Umbilical cord (tissue), 2 donors: ENCODE results near the gene NEB. TPM values are rescaled to one million over a fixed set of nuclear protein-coding genes. Genes with fewer than 3 reads are reported as not detected.
A peak's percentile ranks its signal among the peaks of the same experiment; 100 is the strongest.
"Not testable (repeated sequence)": the region's sequence is repeated elsewhere in the genome, so short reads cannot be mapped to it uniquely, and the experiment has no call there.

Source experiments
- DNase-seq: peaks from one replicate; pipeline ENCODE4 v3.0.0-alpha.2; 2015; ENCODE audit warnings: low spot score
- total RNA-seq: library from RNA; depleted of rRNA; stranded (reverse); fragments of >200 nt; gene quantifications from one replicate; pipeline ENCODE4 v1.2.3, GENCODE V29; 2014; ENCODE audit warnings: low replicate concordance; ENCODE audit not compliant: insufficient read depth

Gene NEB
- total RNA-seq, 1 donor from 2014 or later, result 9.6 TPM

GRCh38 chr2:151610310-151610709 is 124.0 kb downstream of the NEB start:
- no peak for DNase-seq

- DNase-seq, result no peak
These were observed 124.6 kb downstream of the NEB start for GRCh38 chr2:151609705-151610104.

DNA sequence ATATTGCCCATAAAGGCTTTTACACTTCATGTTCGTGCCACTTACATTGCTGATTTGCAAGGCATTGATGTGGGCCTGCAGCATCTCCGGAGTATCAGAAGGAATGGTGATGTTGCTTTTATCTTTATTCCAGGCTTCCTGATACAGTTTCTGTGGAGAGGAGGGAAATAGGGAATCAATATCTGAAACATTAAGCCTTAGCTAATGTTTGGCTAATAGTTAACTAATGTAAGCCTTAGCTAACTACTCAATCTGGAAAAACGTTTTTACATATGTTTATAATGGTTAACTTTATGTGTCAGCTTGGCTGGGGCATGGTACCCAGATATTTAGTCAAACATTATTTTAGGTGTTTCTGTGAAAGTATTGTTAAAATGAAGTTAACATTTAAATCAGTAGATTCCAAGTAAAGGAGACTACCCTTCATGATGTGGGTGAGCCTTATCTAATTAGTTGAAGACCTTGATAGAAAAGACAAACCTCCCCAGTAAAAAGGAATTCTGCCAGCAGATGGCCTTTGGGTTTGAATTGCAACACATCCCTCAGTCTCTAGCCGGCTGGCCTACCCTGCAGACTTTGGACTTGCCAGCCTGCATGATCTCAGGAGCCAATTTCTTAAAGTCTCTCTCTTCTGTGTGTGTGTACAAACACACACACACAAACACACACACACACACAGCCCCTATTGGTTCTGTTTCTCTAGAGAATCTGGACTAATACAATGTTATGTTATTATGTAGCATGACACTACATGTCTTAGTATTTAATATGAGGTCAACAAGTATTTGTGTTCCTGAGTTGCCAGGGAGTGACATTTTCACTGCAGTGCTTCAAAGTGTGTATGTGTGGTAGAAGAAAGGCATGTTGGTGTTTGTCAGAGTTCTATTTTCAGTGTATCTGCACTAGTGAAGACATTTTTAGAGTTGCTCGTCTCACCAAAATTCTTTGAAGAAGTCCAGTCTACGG is 126.5 kb downstream of the NEB start:
- not testable (repeated sequence) for DNase-seq

- DNase-seq, result not testable (repeated sequence)
These were observed 130.7 kb downstream of the NEB start for GRCh38 chr2:151603530-151603929.

GRCh38 chr2:151602402-151602801 is 131.9 kb downstream of the NEB start:
- DNase-seq, result not testable (repeated sequence)

DNA sequence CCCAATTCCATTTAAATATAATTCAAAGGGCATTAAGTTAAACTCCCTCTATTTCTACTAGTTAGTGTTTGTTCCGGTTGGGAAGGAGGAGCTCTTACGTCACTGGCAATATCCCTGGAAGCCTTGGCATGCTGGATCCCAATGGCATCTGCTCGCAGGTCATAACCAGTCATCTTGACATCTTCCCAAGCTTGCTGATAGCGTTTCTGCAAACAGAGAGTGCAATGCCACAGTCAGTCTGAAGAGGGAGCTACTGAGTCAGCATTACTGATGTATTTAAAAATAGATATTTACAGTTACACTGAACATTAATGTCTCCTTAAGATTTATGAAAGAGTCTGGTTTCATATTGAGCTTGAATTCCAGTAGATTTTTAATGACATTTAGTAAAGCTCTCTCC is 132.5 kb downstream of the NEB start:
- not testable (repeated sequence) for DNase-seq

GRCh38 chr2:151596903-151597608 is 137.2 kb downstream of the NEB start:
- not testable (repeated sequence) for DNase-seq

- DNase-seq, result not testable (repeated sequence)
These were observed 142.4 kb downstream of the NEB start for GRCh38 chr2:151591908-151592255.

DNA sequence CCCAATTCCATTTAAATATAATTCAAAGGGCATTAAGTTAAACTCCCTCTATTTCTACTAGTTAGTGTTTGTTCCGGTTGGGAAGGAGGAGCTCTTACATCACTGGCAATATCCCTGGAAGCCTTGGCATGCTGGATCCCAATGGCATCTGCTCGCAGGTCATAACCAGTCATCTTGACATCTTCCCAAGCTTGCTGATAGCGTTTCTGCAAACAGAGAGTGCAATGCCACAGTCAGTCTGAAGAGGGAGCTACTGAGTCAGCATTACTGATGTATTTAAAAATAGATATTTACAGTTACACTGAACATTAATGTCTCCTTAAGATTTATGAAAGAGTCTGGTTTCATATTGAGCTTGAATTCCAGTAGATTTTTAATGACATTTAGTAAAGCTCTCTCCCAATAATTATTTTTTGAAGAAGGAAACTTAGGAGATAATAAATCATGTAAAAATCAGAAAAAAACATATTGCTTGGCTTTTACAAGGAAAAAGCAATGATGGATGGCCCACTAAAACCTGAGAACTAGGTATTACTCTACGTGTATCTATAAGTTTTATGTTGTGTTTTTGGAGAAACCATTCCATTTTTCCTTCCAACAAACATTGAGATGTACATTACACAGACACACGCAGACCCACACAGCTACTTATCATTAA is 142.9 kb downstream of the NEB start:
- DNase-seq, result not testable (repeated sequence)

DNA sequence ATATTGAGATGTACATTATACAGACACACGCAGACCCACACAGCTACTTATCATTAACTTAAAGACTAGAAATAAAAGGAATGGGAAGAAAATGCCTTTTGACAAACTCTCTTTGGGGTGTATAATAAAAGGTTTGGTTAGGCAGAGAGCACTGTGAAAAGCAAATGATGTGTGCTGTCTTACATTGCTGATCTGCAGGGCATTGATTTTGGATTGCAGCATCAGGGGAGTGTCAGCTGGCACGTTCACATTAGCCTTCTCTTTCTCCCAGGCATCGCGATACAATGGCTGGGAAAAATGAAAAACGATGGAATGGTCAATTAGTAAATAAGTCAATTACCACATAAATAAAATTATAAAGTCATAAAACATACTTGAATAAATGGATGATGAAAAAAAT is 153.0 kb downstream of the NEB start:
- not testable (repeated sequence) for DNase-seq

- DNase-seq, result not testable (repeated sequence)
These were observed 153.6 kb downstream of the NEB start for GRCh38 chr2:151580697-151581096.

GRCh38 chr2:151577116-151577515 is 157.2 kb downstream of the NEB start:
- no peak for DNase-seq

DNA sequence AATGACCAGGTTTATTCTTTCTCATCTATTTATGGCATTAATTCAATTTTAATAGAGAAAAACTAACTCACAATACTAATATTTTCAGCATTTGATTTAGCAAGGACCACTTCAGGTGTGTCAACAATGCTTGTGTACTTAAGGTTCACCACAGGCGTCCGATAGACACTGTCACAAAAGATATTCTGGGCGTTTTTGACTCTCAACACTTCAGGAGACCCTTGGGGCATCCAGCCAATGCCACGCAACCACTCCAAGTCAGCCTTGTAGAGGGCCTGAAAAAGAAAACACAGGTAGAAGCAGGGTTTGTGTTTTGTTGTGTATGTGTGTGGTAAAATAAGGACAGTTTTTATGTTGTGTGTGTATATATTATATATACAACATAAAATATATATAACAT is 158.2 kb downstream of the NEB start:
- no peak for DNase-seq

DNA sequence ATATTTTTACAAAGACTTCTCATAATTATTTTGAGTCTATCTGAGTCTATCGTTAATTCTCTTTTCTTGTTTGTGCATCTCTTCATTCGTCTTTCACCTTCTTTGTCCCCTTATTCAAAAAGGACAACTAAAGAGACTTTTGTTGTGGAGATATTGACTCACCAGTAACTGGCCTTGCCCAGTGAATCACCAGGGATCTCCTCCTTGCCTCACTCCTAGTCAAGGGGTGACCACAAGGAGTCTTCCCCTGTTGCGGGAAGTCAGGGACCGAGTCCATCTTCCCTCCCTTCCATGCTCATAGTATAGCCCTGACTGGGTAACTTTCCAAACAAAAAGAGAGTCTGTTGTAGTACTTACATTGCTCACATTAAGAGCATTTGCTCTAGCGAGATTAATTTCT is 158.9 kb downstream of the NEB start:
- no peak for DNase-seq

DNA sequence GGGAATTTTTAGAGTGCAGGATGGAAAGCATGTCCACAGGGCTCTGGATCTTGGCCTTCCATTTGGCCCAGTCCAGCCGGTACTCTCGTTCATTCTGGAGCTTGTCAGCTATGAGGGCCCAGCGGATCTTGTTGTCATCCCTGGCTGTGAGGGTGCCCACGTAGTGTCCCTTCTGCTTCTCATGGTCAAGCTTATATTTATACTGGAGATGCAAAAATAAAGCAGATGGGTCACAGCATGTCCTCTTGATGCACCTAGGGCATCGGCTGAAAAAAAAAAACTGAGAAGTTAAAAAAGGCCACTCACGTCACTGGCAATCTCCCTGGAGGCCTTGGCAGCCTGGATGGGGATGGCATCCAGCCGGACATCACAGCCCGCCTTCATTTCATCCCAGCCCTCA is 164.1 kb downstream of the NEB start:
- no peak for DNase-seq

DNA sequence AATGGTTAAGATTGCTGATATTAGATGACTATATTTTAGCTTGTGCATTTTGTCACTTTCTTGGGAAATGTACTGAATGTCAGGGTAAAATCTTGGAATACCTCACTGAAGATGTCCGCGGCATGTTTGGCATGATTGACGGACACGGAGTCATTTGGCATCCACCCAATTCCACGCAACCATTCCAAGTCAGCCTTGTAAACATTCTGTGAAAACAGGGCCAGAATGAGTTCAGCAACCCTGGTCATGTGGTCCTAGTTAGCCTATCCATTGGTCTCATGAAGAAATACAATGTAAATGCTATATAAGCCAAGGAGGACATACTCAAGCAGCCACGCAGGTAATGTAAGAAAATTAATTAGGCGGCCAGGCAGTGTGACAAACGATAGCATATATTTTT is 165.1 kb downstream of the NEB start:
- peak; percentile 11 for DNase-seq

GRCh38 chr2:151568501-151568900 is 165.8 kb downstream of the NEB start:
- DNase-seq, result no peak

DNA sequence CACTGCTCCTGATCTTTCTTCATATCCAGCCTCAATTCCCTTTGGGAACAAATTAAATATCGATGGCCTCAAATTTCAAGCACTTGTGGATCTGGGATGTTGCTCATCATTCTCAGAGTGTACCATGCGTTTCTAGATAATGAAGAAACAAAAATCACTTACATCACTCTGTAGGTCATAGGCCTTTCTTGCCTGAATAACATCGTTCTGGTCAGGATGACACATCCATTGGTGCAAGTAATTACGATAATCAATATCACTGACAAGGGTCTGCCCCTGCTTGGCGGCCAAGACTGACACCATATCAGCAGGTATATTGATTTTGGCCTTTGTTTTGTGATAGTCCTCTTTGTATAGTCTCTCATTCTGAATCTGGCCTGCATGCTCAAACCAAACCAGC is 167.3 kb downstream of the NEB start:
- DNase-seq, result no peak

- no peak for DNase-seq
These were observed 171.9 kb downstream of the NEB start for GRCh38 chr2:151562398-151562797.

DNA sequence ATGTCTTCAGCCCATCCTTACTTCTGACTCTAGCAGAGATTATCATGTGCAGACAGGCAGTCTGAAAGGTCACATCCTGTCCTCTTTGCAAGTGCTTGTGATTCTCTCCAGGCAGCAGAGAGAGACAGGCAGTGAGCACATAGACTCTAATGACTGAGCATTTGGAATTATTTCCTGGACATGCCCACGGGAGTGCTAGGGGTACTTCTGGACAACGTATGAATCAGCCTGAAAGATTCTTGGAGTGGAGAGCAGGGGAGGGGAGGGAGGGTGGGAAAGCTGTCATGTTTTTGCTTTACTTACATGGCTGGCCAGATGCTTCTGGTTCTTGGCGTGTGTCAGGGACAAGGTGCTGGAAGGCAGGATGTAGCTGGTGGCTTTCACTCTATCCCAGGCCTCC is 174.0 kb downstream of the NEB start:
- peak; percentile 89 for DNase-seq

DNA sequence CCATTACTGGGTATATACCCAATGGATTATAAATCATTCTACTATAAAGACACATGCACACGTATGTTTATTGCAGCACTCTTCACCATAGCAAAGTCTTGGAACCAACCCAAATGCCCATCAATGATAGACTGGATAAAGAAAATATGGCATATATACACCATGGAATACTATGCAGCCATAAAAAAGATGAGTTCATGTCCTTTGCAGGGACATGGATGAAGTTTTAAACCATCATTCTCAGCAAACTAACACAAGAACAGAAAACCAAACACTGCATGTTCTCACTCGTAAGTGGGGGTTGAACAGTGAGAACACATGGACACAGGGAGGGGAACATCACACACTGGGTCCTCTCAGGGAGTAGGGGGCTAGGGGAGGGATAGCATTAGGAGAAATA is 174.8 kb downstream of the NEB start:
- DNase-seq, result not testable (repeated sequence)

DNA sequence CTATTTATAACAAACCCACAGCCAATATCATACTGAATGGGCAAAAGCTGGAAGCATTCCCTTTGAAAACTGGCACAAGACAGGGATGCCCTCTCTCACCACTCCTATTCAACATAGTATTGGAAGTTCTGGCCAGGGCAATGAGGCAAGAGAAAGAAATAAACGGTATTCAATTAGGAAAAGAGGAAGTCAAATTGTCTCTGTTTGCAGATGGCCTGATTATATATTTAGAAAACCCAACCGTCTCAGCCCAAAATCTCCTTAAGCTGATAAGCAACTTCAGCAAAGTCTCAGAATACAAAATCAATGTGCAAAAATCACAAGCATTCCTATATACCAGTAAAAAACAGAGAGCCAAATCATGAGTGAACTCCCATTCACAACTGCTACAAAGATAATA is 176.4 kb downstream of the NEB start:
- DNase-seq, result not testable (repeated sequence)
